Pancreas (tissue), 10 donors: Measurements from ENCODE around the gene CD34. TPM values are rescaled to one million over a fixed set of nuclear protein-coding genes. Genes with fewer than 3 reads are reported as not detected.

ENCODE experiments used
- ATAC-seq, 4 donors: fragments of 200-7000 bp; cut with Tn5 transposase; one replicate each; pipeline versions ENCODE4 v1.8.0 to v1.9.1; 2020; ENCODE audit warnings: mild to moderate bottlenecking in 4 of 4, moderate library complexity in 4 of 4
- DNase-seq, 6 donors: peaks; one replicate each; pipeline ENCODE4 v3.0.0-alpha.2; 2020
- FAIRE-seq: peaks from 2 replicates; lab custom pipeline; 2012; peaks lifted over from hg19 to GRCh38; lab: Jason Lieb, UNC
- H3K27ac ChIP-seq, 4 donors: fragments of 200-600 bp; sonication (generic); 1 replicate in 3 of 4; 2 replicates in 1 of 4; pipeline versions ENCODE4 v1.5.0 to v1.8.0; 2020
- H3K27me3 ChIP-seq, 4 donors: fragments of 200-600 bp; one replicate each; pipeline ENCODE4 v1.8.0; 2021
- H3K36me3 ChIP-seq, 3 donors: fragments of 200-600 bp; sonication (generic) in 1 of 3; one replicate each; pipeline versions ENCODE4 v1.5.0 to v1.8.0; 2020 to 2021
- H3K4me1 ChIP-seq, 3 donors: fragments of 200-600 bp; one replicate each; pipeline ENCODE4 v1.8.0; 2021
- H3K4me3 ChIP-seq, 4 donors: fragments of 200-600 bp; sonication (generic) in 2 of 4; one replicate each; pipeline versions ENCODE4 v1.5.0 to v1.8.0; 2020 to 2021
- H3K9me3 ChIP-seq, 4 donors: fragments of 200-600 bp; one replicate each; pipeline ENCODE4 v1.8.0; 2021
- WGBS, 2 donors: extraction: QIAGEN DNeasy Blood & Tissue Kit; methylation state at CpG; one replicate each; pipeline ENCODE4 v1.1.7; 2013; 5-methylcytosine and 5-hydroxymethylcytosine counted together
- intact Hi-C, 3 donors: fragments of 100-400 bp; cut with DNase I; formaldehyde crosslinking; loops; one replicate each; pipeline versions ENCODE4 v1.11.1 to v1.14.2; 2022
- polyA plus RNA-seq, 2 donors: library from polyadenylated mRNA; stranded (reverse); fragments of 200-250 nt; gene quantifications; one replicate each; pipeline ENCODE4 v1.2.3, GENCODE V29; 2013
- total RNA-seq, 6 donors: library from RNA; stranded (reverse); fragmentation: NEBNext Ultra II Directional in 4 of 6; extraction: Animal tissue kit (Norgen Biotek cat#: 25700) in 4 of 6; gene quantifications; one replicate each; pipeline versions ENCODE4 v1.2.1 to v1.2.4, GENCODE V29; 2021 to 2023
- TF ChIP-seq, protein P1 (sequence below), 4 donors: fragments of 200-600 bp; sonication (generic) in 3 of 4; IDR thresholded peaks; one replicate each; pipeline versions ENCODE4 v1.5.0 to v1.8.0; 2021; ENCODE audit warnings: antibody characterized with exemption in 4 of 4
- donor health status: healthy with polysubstance abuse.
- donor health status: DM: no; HTN: no; CAD: no; lungs with moderate emphysema.
- donor health status: DM: no; HTN: no; CAD: no.
- donor health status: control.
- donor health status: control.
- donor health status: Bipolar disorder and iron deficiency.
- donor health status: DM: yes; HTN: yes; CAD: no.
- donor health status: DM: no; HTN: no; CAD: no.
- donor health status: DM: no; HTN: no; CAD: no.
- donor health status: DM: yes; HTN: yes; CAD: no.

Gene CD34
- total and polyA plus RNA-seq, 8 donors: 5.2 to 11.9 (median 8.1) TPM

DNA sequence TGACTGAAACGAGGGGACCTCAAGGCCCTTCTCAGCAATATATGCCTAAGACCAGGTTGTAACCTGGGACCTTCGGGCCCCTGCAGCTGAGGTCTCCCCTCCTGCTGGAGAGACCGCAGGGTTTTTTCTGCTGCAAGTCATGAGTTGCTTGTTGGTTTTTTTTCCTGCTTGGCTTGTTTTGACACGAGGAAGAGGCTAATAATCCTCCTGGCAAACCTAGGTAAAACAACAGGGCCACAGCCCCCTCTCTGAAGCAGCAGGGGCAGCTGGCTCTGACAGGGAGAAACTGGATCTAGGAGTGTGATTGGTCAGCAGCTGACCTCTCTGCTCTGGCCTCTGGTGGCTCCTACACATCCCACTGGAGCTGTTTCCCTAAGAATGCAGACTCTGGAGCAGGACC, 69.0 kb downstream of the CD34 start:
- 80 to 85% methylated on average over 4 of the region's 4 CpGs for WGBS, 2 donors
- H3K27ac ChIP-seq: no peak overlapping the region
- H3K36me3 ChIP-seq: no peaks in the 10 kb centered on the region
- H3K4me3 ChIP-seq: no peak overlapping the region
- H3K4me1 ChIP-seq: peaks cover under 1 to 11% (median 4%) of the 10 kb centered on the region in 3 donors
- intact Hi-C loops: no loop called here
- TF ChIP-seq, protein P1, sequence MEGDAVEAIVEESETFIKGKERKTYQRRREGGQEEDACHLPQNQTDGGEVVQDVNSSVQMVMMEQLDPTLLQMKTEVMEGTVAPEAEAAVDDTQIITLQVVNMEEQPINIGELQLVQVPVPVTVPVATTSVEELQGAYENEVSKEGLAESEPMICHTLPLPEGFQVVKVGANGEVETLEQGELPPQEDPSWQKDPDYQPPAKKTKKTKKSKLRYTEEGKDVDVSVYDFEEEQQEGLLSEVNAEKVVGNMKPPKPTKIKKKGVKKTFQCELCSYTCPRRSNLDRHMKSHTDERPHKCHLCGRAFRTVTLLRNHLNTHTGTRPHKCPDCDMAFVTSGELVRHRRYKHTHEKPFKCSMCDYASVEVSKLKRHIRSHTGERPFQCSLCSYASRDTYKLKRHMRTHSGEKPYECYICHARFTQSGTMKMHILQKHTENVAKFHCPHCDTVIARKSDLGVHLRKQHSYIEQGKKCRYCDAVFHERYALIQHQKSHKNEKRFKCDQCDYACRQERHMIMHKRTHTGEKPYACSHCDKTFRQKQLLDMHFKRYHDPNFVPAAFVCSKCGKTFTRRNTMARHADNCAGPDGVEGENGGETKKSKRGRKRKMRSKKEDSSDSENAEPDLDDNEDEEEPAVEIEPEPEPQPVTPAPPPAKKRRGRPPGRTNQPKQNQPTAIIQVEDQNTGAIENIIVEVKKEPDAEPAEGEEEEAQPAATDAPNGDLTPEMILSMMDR (IDR thresholded peaks at IDR 0.05): no peak
- ATAC-seq (no peak), FAIRE-seq (no peak), DNase-seq (no peak)
- no peaks in the 10 kb centered on the region for H3K27me3 ChIP-seq
- H3K9me3 ChIP-seq: no peaks in the 10 kb centered on the region

DNA sequence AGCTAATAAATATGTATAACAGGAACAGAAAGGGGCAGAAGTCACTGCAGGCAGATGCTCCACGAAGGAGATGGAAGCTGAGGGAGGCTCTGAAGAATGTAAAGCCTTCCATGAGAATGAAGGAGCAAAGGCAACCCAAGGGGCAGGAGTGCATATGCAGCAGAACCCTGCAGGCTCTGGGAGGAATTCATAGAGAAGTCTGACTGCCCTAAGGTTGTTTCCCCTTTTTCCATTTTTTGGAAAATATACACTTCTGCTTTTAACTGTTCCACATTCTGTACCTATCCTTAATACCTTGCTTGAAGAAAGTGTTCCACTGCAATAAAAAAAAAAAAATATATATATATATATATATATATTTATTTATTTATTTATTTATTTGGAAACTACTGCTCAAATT, 69.6 kb downstream of the CD34 start:
- intact Hi-C loops: no loop called here
- TF ChIP-seq, protein P1 (IDR thresholded peaks at IDR 0.05): no peak
- Histone ChIP-seq H3K4me3 (no peak overlapping the region), H3K4me1 (peaks cover 4 to 17% (median 6%) of the 10 kb centered on the region in 3 donors), H3K9me3 (no peaks in the 10 kb centered on the region), H3K27ac (no peak overlapping the region), H3K36me3 (no peaks in the 10 kb centered on the region), H3K27me3 (no peaks in the 10 kb centered on the region)
- FAIRE-seq (no peak), ATAC-seq (no peak), DNase-seq (no peak)
- 74 to 84% methylated on average over 1 of the region's 1 CpG for WGBS, 2 donors

DNA sequence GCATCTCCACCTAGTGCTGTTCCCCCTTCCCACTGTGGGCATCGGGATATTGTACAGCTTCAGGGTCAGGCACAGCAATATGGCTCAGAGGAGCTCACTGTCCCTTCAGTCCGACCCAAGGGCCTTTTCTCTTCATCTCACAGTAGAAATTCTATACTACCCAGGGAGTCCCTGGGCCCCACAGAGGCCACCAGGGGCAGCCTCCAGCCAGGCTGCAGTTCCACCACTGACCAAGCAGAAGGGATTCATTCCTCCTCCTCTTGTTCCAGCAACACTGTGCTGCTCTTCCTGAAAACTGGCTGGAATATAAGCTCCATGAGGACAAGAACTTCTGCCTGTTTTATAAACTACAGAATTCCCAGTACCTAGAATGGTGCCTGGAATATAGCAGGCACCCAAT, 70.5 kb downstream of the CD34 start:
- Histone ChIP-seq H3K27me3 (no peaks in the 10 kb centered on the region), H3K36me3 (no peaks in the 10 kb centered on the region), H3K4me1 (peaks cover 4 to 15% (median 8%) of the 10 kb centered on the region in 3 donors), H3K27ac (no peak overlapping the region), H3K9me3 (no peaks in the 10 kb centered on the region), H3K4me3 (no peak overlapping the region)
- ATAC-seq (no peak), FAIRE-seq (no peak), DNase-seq (no peak)
- TF ChIP-seq, protein P1 (IDR thresholded peaks at IDR 0.05): no peak
- 93 to 97% methylated on average over 2 of the region's 2 CpGs for WGBS, 2 donors
- intact Hi-C loops: no loop called here

DNA sequence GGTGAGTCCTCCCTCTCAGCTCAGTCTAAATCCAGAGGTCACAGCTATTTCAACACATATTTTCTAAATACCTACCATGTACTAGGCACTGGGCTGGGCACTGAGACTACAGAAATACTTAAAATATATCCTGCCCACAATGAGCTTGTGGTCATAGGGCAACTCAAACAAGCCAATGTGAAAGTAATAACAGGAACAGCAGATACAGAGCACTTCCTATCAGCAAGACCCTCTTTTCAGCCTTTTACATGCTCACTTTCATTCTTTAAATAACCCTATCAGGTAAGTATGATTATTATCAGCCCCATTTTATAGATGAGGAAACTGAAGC, 71.9 kb downstream of the CD34 start:
- FAIRE-seq (no peak), DNase-seq (no peak), ATAC-seq (no peak)
- Histone ChIP-seq H3K27me3 (no peaks in the 10 kb centered on the region), H3K36me3 (no peaks in the 10 kb centered on the region), H3K9me3 (no peaks in the 10 kb centered on the region), H3K4me1 (peaks cover 0 to 10% (median 8%) of the 10 kb centered on the region in 3 donors), H3K4me3 (no peak overlapping the region), H3K27ac (peak overlapping the region in 1 of 4 donors; percentile 37)
- intact Hi-C loops: no loop called here
- TF ChIP-seq, protein P1 (IDR thresholded peaks at IDR 0.05): no peak

DNA sequence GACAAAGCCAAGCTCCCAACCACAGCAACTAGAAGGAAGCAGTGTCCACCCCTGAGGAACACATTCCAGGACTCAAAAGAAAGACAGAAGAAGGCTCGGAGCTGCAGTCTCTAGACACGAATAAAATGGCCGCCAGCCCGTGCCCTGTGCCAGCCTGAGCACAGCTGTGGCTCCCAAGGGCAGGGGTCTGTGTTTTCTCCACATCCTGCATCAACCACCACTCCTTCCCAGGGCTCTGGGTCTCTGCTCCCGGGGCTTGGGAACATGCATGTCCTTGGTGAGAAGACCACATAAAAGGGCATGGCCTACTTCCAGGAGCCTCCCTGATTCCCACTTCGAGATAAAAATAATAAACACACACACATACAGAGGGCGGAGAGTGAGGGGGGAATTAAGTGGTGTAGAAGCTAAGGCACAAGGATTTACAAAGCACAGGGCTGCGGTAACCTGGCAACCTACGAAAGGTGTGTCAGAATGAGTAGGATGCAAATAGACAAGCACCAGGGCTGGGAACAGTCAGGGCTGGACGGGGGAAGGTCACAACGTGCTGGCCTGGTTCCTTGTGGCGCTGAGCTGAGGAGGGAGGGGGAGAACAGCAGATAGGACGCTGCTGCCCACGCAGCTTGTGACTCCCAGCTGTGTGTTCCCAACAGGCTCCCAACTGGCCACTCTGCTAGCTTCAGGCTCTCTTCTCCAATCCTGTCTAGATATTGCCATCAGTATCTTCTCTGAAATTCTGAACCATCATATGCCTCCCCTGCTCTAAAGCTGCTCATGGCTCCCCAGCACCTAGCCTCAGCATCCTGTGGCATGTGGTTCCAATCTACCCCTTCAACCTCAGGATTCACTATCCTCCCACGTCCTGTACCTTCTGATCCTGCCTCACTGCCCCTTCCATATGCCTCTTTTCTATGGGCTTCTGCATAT, 72.5 kb downstream of the CD34 start:
- no peaks in the 10 kb centered on the region for H3K27me3 ChIP-seq
- FAIRE-seq (no peak), DNase-seq (peak in 5 of 6 donors; percentile 70 to 81 (median 80)), ATAC-seq (peak; percentile 88 to 92 (median 91))
- 42 to 50% methylated on average over 15 of the region's 15 CpGs for WGBS, 2 donors
- H3K36me3 ChIP-seq: no peaks in the 10 kb centered on the region
- no peak overlapping the region for H3K4me3 ChIP-seq
- H3K27ac ChIP-seq: peak overlapping the region in 1 of 4 donors; percentile 37
- peaks cover 0 to 10% (median 8%) of the 10 kb centered on the region in 3 donors for H3K4me1 ChIP-seq
- H3K9me3 ChIP-seq: no peaks in the 10 kb centered on the region
- TF ChIP-seq, protein P1 (IDR thresholded peaks at IDR 0.05): no peak
- intact Hi-C loops: no loop called here
